NCI-H187 (cell line): Measurements from ENCODE around the gene AGR2.
A peak's percentile ranks its signal among the peaks of the same experiment; 100 is the strongest.
"Not testable (repeated sequence)": the region's sequence is repeated elsewhere in the genome, so short reads cannot be mapped to it uniquely, and the experiment has no call there.

ENCODE experiments used
- DNase-seq, 2 experiments: peaks; one replicate each; lab custom pipeline; 2025; lab: John Stamatoyannopoulos, UW

AGR2 gene

DNA sequence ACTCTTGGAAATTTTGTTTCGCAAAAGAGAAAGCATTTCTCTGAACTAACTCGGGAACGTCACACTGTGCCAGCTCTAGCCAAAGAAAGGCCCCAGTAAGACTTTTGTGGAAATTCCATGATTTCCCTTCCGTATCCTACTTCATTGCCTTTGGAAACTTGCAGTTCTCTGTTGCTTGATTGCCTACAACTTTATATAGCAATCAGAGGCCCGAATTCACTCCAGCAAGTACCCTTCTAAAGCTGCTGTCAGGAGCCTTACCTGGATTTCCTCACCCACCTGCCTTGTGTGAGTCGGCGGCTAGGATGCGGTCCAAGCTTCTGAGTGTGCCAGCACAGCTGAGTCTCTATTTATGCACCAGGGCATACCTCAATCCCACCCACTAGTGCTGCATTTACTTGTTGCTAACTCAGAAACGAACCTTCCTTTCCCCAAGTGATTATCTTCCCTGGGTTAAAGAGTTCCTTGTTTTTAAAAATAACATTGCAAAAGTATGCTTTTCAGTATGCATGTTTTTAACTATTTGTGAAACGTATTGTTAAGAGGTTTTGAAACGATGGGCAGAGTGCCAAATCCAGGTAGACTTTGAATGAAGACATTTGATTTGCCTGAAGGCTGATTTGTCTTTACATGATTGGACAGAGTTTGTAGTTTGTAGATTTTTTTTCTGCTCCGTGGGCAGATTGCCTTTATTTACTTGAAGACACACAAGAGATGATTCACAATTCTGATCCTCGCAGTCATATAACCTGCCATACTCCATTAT is at the start of gene AGR2:
Gene AGR2 (minus strand): TSS at position 326 of the 766 bp plus-strand sequence. CDS start 3,203 bp downstream, outside the sequence.
- DNase-seq = no peak

DNA sequence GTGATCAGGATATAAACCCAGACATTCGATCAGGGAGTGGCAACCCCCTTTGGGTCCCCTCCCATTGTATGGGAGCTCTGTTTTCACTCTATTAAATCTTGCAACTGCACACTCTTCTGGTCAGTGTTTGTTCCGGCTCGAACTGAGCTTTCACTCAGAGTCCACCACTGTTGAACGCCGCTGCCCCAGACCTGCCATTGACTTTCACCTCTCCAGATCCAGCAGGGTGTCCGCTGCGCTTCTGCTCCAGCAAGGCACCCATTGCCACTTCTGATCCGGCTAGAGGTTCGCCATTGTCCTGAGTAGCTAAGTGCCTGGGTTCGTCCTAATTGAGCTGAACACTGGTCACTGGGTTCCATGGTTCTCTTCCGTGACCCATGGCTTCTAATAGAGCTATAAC is 48.4 kb upstream of the AGR2 start:
- DNase-seq = not testable (repeated sequence)

DNA sequence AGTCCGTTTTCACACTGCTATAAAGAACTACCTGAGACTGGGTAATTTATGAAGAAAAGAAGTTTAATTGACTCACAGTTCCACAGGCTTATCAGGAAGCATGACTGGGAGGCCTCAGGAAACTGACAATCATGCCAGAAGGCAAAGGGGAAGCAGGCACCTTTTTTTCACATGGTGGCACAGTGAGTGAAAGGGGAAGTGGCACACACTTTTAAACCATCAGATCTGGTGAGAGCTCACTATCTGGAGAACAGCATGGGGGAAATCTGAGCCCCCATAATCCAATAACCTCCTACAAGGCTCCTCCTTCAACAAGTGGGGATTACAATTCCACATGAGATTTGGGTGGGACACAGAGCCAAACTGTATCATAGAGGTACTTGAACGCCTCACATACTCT is 47.0 kb upstream of the AGR2 start:
- DNase-seq = no peak

DNA sequence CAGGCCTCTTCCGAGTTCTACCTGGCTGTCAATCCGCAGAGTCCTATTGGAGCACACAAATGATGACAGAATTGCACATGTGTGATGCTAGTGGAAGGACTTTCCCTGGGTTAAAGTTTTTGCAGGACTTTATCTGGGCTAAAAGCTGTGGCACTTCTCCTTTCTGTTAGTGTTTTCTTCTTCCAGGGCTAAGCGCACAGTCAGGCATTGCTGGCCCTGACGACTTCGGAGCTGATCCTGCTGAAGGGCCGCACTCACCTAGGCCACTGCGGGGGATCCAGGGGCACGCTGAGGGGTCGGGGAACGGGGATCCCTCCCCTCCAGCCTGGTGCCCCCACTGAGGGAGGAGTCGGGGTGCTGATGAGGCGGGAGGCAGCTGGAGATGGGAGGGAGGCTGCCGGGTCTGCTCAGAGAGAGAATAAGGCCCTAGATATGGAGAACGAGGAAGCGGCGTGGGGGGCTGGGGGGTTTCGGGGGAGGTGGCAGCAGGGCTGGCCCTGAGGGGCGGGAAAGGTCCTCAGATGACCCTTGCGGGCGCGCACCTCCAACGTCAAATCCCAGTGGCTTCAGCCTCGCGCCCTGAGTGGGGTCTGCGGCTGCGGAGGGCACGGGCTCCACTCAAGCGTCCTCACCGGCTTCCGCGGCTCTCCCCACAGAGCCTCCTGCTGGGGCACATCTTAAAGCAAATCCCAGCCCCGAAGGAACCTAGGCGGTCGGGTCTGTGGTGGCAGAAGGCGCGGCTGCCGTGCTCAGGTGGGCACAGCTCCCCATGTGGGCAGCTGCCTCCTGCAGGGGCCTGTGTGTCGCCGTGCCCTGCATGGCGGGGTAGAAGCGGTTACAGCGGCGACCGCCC is 46.0 kb upstream of the AGR2 start:
- no peak for DNase-seq

DNA sequence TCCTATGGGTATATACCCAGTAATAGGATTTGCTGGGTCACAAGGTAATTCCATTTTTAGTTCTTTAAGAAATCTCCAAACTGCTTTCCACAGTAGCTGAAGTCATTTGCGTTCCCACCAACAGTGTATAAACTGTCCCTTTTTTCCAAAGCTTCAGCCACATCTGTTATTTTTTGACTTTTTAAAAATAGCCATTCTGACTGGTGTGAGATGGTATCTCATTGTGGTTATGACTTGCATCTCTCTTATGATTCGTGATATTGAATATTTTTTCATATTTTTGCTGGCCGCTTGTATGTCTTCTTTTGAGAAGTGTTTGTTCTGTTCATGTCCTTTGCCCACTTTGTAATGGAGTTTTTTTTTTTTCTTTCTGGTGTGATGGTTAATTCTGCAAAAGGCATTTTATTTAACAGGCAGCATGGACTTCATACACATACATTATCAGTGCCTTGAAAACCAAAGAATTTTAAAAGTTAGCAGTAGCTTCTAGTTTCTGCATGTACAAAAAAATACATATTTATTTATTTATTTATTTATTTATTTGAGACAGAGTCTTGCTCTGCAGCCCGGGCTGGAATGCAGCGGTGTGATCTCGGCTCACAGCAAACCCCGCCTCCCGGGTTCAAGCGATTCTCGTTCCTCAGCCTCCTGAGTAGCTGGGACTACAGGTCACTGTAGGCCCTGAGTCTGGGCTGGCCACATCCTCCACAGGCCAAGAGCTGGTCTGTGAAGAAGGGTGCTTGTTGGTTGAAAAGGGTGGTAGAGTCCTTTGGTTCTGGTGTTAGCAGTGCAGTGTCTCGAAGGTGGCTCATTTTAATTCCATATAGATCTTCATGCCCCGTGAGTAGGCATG is 44.7 kb upstream of the AGR2 start:
- DNase-seq = no peak

DNA sequence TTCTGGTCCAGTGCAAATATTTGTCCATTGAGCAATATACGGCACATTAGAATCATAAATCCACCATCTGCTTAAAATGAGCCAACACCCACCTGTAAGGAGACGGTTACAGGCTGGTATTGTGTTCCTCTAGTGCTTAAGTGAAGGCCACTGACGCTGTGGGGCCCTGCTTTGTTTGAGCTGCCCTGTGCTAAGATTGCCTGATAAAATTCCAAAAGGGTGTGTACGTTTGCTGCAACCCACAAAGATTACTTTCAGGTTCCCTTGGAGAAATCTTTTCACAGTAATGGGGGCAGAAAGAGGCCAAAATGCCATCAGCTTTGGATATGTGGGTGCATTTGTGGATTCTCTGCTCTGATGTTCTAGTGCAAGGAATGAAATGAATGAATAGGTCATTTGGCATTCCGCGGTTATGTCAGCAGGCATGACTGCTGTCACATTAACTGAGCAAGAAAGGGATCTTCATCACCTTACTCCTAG is 42.6 kb upstream of the AGR2 start:
- DNase-seq = peak; percentile 28 to 38

DNA sequence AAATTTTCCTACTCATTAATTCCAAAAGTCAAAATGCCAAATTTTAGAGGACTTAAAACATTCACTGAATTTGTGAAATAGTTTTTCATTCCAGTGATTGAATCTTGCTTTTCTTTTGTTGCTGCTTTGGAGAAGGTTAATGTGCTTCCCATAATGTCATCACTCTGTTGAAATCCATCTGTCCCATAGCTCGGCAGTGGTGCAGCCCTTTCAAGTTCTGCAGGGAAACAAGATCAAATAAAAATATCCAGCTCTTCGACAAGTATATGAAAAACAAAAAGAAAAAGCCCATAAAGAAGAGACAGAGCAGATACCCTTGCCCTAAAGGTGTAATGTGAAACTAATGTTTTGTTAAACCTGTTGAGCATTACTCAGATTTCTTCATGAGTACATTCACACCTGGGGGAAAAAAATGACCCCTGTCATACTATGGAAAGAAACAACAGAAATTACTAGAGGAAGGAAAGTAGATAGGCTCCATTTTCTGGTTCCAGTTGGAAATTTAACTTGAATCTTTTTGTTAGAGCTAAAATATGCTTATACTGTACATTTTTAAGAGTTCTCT is 41.9 kb upstream of the AGR2 start:
- no peak for DNase-seq

DNA sequence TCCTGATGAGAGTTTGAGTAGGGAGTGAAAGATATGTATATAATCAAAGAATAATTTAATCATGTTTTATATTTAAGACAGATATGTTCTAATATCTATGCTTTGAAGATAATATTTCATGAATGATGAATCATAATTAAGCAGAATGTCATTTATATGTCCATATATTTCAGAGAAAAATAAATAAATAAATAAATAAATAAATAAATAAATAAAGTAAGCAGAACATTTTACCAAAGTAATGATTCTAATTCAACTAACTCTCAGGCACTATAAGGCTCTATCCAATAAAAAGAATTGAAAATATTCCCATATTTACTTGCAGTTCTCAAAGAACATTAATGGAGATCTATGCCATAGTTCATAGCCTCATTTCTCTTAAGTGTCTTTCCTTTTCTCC is 40.9 kb upstream of the AGR2 start:
- DNase-seq = no peak

DNA sequence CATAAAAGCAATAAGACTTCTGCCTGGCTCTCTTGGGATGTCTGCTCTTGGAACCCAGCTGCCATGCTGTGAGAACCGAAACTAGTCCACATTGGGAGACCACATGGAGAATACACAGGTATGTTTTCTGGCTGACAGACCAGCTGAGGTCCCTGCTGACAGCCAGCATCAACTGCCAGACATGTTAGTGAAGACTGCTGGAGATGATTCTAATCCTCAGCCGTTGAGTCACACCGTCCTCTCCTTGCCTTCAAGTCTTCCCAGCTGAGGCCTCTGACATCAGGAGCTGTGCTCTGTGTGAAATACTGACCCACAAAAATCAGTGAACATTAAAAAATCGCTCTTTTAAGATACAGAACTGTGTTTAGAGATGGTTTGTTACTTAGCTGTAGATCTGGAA is 36.9 kb upstream of the AGR2 start:
- DNase-seq = no peak

DNA sequence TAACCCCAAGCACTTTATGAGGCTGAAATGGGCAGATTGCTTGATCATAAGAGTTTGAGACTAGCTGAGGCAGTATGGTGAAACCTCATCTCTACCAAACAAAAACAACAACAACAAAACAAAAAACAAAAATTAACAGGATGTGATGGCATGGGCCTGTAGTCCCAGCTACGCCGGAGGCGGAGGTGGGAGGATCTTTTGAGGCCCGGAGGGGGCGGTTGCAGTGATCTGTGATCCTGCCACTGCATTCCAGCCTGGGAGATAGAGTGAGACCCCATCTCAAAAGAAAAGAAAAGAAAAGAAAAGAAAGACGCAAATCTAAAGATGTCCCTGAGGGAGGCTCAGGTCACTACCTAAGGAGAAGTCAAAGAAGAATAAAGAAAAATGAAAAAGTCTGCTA is 35.3 kb upstream of the AGR2 start:
- no peak for DNase-seq

DNA sequence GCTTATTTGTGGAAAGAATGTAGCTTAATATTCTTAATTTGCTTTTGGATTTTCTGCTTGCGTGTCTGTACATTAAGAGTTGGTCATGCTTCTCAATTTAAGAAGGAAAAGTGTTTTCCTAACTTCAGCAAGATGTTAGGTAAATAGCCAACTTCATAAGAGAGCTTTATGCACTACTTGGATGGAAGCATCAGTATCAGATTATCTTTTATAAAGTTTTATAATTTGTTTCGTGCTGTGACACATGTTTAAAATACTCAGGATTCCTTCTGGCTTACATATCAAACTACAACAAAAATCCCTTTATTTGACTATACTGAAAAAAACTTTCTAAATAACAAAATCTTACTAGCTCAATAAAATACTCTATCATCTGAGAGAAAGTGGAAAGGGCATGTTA is 34.8 kb upstream of the AGR2 start:
- DNase-seq = no peak

DNA sequence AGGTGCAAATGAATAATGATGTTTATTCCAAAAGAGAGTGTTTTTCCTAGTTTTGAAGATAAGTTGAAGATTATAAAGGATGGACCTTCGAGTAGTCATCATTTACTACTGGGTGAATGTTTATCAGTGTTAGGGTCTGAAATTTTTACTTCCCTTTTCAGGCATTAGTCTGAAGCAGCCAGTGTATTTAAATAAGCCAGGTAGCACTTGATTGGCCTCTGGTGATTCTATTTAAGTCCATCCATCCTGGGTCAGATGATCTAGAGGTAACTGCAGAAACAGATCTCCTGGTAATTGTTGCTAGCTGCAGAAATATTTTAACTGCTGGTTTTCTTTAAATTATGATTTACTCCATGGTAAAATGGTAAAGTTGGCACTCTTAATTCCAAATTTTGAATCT is 34.1 kb upstream of the AGR2 start:
- no peak for DNase-seq

DNA sequence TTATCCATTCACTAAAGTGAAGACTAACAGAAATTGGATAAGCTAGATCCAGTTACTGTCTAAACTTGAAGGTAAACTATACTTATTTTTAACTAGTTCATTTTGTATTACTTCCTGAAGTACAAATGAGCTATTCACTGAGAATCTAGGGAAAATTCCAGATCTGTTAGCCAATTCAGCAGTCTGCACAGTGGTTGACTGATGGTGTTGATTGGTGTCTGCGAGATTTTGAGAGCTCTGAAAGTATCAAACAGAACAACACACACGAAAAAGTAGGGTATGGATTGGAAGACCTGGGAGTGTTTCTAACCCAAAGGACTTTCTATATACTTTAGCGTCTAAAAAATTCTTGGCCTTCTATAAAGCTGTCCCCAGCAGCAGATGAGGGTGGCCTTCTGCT is 33.6 kb upstream of the AGR2 start:
- DNase-seq = no peak

DNA sequence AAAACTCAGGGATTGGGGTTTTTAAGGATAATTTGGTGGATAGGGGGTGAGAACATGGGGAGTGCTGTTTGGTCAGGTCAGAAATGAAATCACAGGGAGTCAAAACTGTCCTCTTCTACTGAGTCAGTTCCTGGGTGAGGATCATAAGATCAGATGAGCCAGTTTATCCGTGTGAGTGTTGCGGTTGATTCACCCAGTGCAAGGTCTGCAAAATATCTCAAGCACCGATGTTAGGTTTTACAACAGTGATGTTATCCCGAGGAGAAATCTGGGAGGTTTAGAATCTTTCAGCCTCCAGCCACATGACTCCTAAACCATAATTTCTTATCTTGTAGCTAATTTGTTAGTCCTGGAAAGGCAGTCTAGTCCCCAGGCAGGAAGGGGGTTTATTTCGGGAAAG is 31.7 kb upstream of the AGR2 start:
- DNase-seq = no peak

DNA sequence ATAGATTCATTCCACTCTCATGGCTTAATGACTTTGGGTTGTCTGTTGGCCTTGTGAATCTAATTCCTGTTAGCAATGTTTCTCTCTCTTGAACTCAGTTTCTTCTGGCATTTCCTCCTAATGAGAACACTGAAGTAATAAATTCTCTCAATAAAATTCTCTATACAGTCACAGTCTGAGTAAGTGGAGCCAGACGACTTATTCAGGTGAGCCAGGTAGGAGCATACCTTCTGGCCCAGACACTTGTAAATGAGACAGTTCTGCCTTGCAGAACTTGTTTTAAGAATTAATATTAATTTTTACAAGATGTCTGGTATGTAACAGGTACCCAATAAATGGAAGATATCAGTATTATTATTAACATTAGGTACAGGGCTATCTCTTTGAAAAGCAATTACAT is 28.6 kb upstream of the AGR2 start:
- DNase-seq = no peak

DNA sequence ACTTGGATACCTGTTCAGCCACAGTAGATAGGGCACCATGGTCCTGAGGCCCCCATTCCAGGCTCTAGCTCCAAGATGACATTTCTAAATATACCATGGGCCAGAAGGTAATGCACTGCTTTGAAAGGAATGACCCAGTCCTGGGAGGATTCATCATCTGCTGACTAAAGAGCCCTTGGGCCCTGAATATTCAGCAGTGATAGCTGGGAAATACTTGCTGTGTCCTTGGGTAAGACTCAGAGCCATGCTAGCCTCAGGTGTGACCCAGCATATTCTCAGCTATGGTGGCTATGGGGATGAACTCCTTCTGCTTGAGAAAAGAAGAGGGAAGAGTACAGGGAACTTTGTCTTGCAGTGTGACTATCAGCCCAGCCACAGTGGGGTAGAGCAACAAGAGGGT is 21.3 kb upstream of the AGR2 start:
- DNase-seq = no peak

DNA sequence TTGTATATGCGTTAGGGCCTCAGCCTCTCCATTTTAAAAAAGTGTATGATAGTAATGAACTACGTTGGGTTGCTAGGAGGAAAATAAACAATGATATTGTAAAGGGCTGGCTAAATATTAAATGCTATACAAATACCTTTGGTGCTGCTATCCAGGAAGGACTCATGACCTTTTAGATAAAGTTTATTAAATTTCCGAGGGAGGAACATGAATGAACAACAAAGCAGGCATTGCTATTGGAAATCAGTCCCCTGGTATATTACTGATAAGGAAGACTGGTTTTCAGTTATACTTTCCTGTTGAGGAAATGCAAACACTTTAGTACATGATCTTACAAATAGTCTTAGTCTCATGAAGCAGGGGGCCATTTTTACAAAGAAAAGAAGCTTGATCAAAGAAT is 17.2 kb upstream of the AGR2 start:
- DNase-seq = no peak

DNA sequence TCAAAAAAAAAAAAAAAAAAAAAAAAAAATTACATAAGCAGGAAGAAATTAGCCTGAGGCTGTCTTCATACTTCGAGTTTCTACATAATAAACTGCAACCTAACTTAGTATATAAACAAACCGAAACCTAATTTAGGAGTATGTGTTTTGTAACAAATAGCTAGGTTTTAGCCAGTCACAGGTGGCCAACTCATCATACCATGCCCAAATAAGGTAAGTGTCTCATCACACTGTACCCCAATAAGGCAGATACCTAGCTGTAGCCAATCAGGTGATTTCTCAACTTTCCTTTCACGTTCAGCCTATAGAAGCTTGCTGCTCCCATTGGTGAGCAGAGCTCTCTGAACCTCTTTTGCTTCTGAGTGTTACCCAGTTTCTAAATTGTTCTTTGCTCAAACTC is 13.9 kb upstream of the AGR2 start:
- DNase-seq = no peak

DNA sequence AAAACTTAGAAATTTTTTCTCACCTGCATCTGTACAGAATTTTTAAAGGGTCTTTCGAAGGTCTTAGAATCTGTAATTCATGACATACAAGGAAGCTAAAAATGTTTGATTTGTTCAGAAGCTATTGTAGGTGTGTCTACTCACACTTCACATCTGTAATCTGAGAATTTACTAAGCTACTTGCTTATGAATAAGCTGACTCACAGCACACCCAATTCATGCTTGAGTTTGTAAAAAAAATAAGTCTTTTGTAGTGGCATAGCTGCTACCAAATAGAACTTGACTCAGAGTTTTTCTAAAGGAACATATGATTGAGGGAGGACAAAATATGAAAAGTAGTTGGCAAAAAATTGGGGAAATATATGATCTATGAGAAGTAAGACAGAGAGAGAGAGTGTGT is 12.7 kb upstream of the AGR2 start:
- DNase-seq = no peak

DNA sequence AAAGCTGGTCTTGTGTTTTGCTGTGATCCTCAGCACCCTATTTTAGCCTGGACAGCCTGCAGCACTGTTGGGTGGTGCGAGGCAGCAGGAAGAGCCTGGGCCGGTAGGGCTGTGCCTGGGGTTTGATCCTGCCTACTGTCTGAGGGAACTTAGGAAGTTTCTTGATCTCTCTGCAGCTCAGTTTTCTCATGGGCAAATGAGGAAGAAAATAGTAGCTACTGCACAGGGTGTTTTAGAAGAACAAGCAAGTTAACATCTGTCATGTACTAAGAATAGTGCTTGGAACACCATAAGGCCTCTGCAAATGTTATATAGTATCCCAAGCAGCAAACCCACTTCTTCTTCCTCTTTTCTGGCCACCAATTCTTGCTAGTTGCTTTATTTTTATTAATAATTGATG is 12.0 kb upstream of the AGR2 start:
- no peak for DNase-seq

DNA sequence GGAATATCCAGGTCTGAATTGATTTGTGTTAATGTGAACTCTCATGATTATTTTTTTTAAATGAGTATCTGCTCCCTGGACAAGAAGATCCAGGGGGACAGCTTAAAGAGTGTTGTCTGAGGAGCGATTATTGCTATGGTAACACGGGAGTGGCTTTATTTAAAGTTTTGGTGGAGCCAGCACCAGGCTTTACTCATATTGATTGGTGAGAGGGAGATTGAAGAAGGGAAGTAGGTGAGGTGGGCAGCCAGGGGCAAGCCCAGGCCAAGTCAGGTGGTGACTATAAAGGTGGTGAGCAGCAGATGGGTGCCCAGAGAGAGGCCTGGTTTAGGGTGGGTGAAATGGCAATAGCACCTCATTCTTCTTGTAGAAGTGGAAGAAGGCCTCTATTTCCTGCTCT is 10.2 kb upstream of the AGR2 start:
- no peak for DNase-seq

DNA sequence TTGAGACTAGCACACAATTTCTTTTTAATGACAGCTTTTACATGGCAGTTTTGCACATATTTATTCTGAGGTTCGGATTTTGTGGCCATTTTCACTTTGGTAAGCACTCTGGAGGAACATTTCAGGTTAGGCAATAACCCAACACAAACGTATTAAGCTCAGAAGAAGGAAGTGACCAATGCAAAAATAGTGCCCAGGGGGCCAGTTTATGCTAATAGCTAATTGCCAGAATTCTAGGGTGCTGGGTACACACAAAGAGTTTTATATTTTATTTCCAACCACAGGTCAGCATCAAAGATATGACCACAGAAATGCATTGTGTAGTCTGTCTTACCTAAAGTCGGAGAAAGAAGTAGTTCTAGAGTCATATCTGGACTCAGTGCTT is 8.4 kb upstream of the AGR2 start:
- no peak for DNase-seq
